HG03575 (cell line): Measurements from ENCODE around the gene ARHGAP35.
"Not testable (repeated sequence)": the region's sequence is repeated elsewhere in the genome, so short reads cannot be mapped to it uniquely, and the experiment has no call there.

Experiments used
- ATAC-seq: cut with Tn5 transposase; IDR thresholded peaks from one replicate; pipeline ENCODE4 v1.9.1; 2021; ENCODE audit not compliant: unreplicated experiment, insufficient number of reproducible peaks, low FRiP score; ENCODE audit errors: extremely low read depth

Gene ARHGAP35

DNA sequence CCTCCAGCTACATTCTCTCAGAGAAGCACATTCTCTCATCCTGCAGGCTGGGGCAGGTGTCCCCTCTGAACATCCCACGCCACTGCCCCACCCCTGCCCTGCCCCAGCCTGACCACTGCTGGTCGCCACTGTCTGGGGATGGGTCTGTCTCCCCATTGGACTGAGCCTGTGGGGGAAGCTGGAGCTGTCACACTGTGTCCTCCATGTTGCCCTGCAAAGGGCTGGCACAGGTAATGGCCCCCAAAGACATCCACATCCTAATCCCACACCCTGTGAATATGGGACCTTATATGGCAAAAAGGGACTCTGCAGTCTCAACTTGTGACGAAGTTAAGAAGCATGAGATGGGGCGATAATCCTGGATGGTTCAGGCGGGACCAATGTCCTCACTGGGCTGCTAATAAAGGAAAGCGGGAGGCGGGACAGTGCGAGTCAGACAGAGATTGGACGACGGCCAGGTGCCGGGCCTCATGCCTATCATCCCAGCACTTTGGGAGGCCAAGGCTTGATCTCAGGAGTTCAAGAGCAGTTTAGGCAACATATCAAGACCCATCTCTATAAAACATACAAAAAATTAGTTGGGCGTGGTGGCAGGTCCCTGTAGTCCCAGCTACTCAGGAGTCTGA is 19.2 kb upstream of the ARHGAP35 start:
- ATAC-seq: no peak

DNA sequence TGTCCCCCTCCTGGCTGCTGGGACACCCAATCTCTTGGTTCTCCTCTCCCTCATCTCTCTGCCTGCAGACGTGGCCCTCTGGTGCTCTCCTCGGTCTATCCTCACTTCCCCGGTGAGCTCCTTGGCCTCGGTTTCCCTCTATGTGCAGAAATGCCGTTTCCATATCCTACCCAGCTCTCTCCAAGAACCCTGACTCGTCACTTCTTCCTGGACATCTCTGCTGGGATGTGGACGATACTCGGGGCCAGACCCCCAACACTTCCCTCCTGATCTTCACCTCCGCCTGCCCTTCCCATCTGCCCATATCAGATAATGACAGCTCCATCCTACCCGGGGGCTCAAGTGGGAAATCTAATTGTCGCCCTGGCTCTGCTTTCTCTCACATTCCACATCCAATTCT is 18.0 kb upstream of the ARHGAP35 start:
- no peak for ATAC-seq

DNA sequence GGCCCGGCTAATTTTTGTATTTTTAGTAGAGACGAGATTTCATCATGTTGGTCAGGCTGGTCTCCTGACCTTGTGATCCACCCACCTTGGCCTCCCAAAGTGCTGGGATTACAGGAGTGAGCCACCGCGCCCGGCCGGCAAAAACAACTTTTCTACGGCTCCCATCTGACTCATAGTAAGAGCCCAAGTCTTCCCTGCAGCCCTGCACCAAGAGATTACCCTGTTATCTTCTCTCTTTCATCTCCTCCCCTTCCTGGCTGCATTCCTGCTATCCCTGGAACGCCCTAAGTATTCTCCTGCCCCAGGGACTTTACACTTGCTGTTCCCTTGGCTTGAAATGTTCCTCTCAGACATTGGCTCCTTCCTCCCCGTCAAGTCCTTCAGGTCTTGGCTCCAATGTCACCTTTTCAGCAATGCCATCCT is 16.7 kb upstream of the ARHGAP35 start:
- ATAC-seq: no peak

GRCh38 chr19:46845959-46846459 is 14.8 kb upstream of the ARHGAP35 start:
- ATAC-seq: no peak

- ATAC-seq: no peak
Observed at GRCh38 chr19:46847528-46847927, 13.3 kb upstream of the ARHGAP35 start.

GRCh38 chr19:46848389-46848788 is 12.4 kb upstream of the ARHGAP35 start:
- no peak for ATAC-seq

DNA sequence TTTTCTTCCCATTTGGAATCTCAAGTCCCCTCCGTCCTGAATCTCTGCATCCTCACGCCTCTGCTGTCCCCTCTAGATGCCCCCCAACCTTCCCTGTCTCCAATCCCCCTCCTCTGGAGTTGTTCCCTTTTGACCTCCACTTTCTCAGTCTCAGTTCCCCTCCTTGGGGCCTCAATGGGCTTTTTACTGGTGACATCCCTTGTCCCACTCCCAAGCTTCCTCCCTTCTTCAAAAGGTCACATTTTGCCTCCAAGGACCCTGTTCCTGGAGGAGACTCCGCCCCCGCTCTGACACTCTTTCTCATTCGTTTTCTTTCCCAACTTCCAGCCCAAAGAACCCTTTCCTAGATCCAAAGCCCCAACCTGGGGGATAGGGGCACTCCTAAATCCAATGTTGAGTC is 11.2 kb upstream of the ARHGAP35 start:
- no peak for ATAC-seq

GRCh38 chr19:46850228-46851203 is 10.3 kb upstream of the ARHGAP35 start, which contains the start of gene AP2S1:
Gene AP2S1 (minus strand): TSS chr19:46850846. CDS start chr19:46850766, 80 bp downstream.
- ATAC-seq: peak; percentile 73

DNA sequence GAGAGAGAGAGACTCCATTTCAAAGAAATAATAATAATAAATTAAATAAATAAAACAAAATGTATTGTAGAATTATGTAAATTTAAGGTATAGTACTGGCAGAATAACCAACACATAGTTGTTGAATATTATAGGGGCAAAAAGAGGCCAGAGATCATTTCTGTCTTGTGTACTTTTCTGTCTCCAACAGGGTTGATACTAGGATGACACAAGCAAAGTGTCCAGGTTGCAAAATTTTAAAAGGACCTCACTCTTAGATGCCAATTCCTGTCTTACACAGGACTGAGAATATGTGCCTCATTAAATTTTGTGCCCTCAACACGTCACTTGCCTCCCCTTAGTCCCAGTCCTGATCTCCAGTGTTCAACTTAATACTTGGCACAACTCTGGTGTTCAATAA is 8.0 kb upstream of the ARHGAP35 start:
- no peak for ATAC-seq

GRCh38 chr19:46854698-46855097 is 6.1 kb upstream of the ARHGAP35 start:
- ATAC-seq: not testable (repeated sequence)

DNA sequence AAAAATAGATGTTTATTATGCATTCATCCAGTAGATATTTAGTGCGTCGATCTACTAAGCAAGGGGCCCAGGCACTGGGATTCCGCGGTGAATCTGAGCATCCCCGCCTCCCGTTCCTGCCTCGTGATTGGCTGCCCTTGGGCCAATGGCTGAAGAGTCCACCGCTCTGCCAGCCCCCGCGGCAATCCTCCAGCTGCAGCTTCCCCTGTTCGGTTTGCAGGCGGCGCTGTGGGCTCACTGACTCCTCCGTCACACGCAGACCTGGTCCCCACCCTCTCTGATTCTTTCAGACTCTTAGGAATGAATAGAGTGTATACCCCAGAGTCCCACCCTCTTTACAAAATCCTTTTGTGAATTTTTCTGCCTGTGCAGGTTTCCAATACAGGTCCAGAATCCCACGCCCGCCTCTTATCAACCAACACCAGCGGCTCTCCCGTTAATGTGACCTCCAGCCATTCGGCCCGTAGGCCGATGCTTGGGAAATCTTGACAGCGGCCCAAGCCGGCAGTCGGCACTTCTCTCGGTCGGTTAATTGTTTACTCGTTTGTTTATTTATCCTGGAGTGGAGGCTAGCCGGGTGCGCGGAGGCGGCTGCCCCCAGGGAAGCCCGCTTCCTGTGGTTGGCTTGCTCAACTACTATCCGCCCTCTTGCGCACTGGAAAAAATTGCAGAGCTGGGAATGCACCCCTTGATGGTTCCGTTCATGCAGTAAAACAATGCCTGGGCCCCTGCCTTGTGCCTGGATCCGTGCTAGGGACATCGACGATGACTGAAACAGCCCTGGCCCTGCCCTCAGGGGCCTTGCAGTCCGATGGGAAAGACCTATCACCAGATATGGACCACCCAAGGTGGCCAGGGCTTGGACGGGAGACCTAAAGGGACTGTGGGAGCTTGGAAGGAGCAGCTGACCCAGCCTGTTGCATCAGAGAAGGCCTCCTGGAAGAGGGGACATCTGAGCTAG is 4.5 kb upstream of the ARHGAP35 start:
- ATAC-seq: no peak

DNA sequence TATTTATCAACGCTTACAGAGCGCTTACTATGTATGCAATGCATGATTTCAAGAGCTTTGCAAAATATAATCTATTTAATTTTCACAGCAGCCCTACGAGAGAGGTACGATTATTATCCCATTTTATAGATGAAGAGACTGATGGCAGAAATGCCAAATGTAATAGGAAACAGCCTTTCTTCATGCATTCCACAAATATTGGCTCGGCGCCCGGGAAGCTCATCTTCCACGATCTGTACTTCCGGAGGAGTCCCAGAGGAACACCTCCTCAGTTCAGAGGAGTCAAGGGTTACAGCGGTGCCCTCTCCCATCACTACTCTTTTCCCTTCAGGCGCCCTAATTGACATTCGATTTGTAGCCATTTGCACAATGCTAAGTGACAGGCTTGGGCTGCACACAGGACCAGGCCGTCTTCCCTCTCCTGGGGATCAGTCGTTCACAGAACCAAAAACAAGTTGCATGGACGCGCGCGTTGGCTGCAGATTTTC is 1.1 kb upstream of the ARHGAP35 start:
- ATAC-seq: peak; percentile 1

- peak; percentile 35 for ATAC-seq
Observed at GRCh38 chr19:46860125-46860845, 512 bp upstream of the ARHGAP35 start.

GRCh38 chr19:46861691-46862502 is 1.1 kb downstream of the ARHGAP35 start:
- no peak for ATAC-seq

DNA sequence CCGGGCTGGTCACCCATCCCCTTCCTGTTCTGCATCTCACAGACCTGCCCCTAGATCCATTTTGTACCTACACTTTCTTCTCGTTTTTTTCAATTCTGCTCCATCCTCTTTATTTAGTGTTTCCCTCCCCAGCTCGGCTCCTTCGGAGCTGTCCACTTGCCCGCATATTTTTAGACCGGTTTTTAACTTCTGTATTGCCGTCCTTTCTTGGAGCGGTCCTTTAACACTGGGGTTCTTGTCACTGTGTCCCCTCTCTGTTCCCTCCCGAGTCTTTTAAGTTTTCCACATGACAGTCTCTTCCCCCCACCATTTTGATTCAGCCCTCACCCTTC is 1.7 kb downstream of the ARHGAP35 start:
- ATAC-seq: no peak

DNA sequence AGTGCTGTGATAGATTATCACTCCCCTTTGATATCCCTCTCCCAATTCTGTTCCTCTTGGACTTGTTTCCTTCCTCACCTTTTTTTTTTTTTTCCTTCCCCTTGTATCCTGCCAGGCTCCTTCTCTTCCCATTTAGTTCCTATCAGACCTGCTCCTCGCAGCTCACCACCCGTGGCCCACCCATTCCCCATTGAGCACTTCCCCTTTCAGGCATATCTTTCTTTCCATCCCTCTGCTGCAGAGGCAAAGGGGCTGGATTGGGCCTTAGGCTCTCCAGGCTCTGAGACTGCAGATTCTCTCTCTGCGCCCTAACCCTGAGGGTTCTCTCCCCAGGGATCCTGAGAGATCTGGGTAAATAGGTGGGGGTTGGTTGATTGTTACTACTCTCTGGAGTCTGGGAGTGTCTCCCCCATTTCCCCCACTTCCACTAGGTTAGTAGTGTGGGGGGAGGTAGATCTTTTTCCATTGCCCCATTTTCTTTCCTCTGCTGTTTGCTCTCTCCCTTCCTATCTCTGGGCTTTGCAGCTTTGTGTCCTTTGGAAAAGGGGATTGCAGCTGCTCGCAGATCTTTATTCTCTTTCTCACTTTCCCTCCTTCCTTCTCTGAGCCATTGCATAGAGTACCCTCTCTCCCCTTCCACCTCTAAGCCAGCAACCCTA is 2.3 kb downstream of the ARHGAP35 start:
- no peak for ATAC-seq
